ENCODE data around the gene ENDOD1. TPM values are rescaled to one million over a fixed set of nuclear protein-coding genes. Genes with fewer than 3 reads are reported as not detected.

The ENDOD1 gene
- total and polyA plus RNA-seq, 2 experiments from 2014 or later: 0.76 to 4.0 TPM

DNA sequence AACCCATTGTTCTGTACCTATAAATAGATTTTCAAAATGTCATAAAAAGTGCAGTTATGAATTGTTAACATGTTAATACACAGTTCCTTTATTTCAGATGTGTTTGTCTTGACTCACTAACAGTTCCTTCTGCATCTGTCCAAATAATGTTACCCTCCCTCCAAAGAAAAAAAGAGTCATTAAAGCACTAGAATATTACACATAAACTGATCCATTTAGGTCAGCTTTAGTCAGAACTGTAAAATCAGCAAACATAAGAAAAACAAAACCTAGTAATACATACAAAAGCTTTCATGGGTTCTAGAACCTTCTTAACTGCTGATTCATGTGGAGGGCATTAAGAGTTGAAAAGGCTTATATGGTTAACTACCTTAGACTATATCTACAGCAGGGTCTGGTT is 76.0 kb downstream of the ENDOD1 start:
- Mint-ChIP-seq H3K27ac (no peak overlapping the region), H3K27me3 (ENCODE audit: insufficient read depth, low read depth, poor library complexity) (peaks cover 2% of the 10 kb centered on the region), H3K4me3 (no peak overlapping the region), H3K9me3 (no peaks in the 10 kb centered on the region), H3K4me1 (peaks cover 29% of the 10 kb centered on the region), H3K36me3 (ENCODE audit: low read depth) (no peaks in the 10 kb centered on the region)
- no peaks in the 10 kb centered on the region for H3K9me2 ChIP-seq (ENCODE audit: insufficient read depth)
- H3F3A ChIP-seq (replicated peaks; ENCODE audit: low read depth): no peaks in the 10 kb centered on the region
- TF ChIP-seq ZNF462 (CRISPR knock-in tag; IDR thresholded peaks at IDR 0.05): no peak
- no peak for TF ChIP-seq ZNF331 (CRISPR knock-in tag; IDR thresholded peaks at IDR 0.05; ENCODE audit: low read depth)
- TF ChIP-seq, protein P1, sequence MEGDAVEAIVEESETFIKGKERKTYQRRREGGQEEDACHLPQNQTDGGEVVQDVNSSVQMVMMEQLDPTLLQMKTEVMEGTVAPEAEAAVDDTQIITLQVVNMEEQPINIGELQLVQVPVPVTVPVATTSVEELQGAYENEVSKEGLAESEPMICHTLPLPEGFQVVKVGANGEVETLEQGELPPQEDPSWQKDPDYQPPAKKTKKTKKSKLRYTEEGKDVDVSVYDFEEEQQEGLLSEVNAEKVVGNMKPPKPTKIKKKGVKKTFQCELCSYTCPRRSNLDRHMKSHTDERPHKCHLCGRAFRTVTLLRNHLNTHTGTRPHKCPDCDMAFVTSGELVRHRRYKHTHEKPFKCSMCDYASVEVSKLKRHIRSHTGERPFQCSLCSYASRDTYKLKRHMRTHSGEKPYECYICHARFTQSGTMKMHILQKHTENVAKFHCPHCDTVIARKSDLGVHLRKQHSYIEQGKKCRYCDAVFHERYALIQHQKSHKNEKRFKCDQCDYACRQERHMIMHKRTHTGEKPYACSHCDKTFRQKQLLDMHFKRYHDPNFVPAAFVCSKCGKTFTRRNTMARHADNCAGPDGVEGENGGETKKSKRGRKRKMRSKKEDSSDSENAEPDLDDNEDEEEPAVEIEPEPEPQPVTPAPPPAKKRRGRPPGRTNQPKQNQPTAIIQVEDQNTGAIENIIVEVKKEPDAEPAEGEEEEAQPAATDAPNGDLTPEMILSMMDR (conservative IDR thresholded peaks at IDR 0.05; ENCODE audit: low read depth in 2 of 2): no peak
- TF ChIP-seq STAT1 (IDR thresholded peaks at IDR 0.05; ENCODE audit: unreplicated experiment): no peak
- no peak for TF ChIP-seq ZNF114 (CRISPR knock-in tag; IDR thresholded peaks at IDR 0.05)
- no peak for TF ChIP-seq JUNB (IDR thresholded peaks at IDR 0.05; ENCODE audit: unreplicated experiment)
- no peak for TF ChIP-seq EZH2phosphoT487 (IDR thresholded peaks at IDR 0.05; ENCODE audit: unreplicated experiment)
- TF ChIP-seq, protein P2, sequence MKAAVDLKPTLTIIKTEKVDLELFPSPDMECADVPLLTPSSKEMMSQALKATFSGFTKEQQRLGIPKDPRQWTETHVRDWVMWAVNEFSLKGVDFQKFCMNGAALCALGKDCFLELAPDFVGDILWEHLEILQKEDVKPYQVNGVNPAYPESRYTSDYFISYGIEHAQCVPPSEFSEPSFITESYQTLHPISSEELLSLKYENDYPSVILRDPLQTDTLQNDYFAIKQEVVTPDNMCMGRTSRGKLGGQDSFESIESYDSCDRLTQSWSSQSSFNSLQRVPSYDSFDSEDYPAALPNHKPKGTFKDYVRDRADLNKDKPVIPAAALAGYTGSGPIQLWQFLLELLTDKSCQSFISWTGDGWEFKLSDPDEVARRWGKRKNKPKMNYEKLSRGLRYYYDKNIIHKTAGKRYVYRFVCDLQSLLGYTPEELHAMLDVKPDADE (IDR thresholded peaks at IDR 0.05): no peak
- no peak for TF ChIP-seq EZH2 (IDR thresholded peaks at IDR 0.05; ENCODE audit: low read depth, unreplicated experiment)
- no peak for TF ChIP-seq REST (IDR thresholded peaks at IDR 0.05; ENCODE audit: unreplicated experiment)
- TF ChIP-seq NANOG (IDR thresholded peaks at IDR 0.05; ENCODE audit: borderline replicate concordance): no peak
- TF ChIP-seq CREB1 (CRISPR knock-in tag; IDR thresholded peaks at IDR 0.05; ENCODE audit: low read depth): no peak
- TF ChIP-seq POLR2AphosphoS5 (IDR thresholded peaks at IDR 0.05; ENCODE audit: low read depth): no peak
- no peak overlapping the region for H3K4me3 ChIP-seq
- no peaks in the 10 kb centered on the region for H3K27me3 ChIP-seq (ENCODE audit: insufficient read depth)
- peaks cover 27% of the 10 kb centered on the region for H3K4me1 ChIP-seq (ENCODE audit: insufficient read depth)
- no peaks in the 10 kb centered on the region for H3K36me3 ChIP-seq (ENCODE audit: insufficient read depth)
- DNase-seq (ENCODE audit: low spot score): no peak
- H3K27ac ChIP-seq (ENCODE audit: low read depth): no peak overlapping the region
- H3K4me2 ChIP-seq: no peak overlapping the region
- no peaks in the 10 kb centered on the region for H4K20me1 ChIP-seq (replicated peaks; ENCODE audit: insufficient read depth)
- no peak overlapping the region for H2AFZ ChIP-seq
- no peak for ATAC-seq
- no peaks in the 10 kb centered on the region for H3K79me2 ChIP-seq (replicated peaks; ENCODE audit: insufficient read depth)
